ENCODE data around the gene STOML1.

The STOML1 gene

DNA sequence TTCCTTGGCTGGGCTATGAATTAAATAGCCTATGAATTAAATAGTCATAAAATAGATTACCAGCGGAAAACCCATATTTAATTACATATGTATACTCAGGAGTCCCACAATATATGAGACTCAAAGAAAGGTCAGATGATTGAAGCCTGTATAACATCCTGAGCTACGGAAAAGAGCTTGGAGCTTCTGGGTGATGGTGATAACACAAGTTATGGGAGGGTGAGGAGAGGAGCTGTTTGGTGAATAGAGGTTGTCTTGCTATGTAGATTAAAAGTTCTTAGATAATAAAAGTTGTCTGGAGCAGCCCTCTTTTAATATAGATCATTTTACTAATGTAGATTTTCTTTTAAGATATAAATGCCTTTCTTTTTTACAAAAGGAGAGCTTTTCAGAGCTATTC, 4.2 kb upstream of the STOML1 start:
- H3K27ac ChIP-seq: no peak overlapping the region
- no peak for TF ChIP-seq ZFX (IDR thresholded peaks at IDR 0.05)
- TF ChIP-seq, protein P1, sequence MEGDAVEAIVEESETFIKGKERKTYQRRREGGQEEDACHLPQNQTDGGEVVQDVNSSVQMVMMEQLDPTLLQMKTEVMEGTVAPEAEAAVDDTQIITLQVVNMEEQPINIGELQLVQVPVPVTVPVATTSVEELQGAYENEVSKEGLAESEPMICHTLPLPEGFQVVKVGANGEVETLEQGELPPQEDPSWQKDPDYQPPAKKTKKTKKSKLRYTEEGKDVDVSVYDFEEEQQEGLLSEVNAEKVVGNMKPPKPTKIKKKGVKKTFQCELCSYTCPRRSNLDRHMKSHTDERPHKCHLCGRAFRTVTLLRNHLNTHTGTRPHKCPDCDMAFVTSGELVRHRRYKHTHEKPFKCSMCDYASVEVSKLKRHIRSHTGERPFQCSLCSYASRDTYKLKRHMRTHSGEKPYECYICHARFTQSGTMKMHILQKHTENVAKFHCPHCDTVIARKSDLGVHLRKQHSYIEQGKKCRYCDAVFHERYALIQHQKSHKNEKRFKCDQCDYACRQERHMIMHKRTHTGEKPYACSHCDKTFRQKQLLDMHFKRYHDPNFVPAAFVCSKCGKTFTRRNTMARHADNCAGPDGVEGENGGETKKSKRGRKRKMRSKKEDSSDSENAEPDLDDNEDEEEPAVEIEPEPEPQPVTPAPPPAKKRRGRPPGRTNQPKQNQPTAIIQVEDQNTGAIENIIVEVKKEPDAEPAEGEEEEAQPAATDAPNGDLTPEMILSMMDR (conservative IDR thresholded peaks at IDR 0.05): no peak

DNA sequence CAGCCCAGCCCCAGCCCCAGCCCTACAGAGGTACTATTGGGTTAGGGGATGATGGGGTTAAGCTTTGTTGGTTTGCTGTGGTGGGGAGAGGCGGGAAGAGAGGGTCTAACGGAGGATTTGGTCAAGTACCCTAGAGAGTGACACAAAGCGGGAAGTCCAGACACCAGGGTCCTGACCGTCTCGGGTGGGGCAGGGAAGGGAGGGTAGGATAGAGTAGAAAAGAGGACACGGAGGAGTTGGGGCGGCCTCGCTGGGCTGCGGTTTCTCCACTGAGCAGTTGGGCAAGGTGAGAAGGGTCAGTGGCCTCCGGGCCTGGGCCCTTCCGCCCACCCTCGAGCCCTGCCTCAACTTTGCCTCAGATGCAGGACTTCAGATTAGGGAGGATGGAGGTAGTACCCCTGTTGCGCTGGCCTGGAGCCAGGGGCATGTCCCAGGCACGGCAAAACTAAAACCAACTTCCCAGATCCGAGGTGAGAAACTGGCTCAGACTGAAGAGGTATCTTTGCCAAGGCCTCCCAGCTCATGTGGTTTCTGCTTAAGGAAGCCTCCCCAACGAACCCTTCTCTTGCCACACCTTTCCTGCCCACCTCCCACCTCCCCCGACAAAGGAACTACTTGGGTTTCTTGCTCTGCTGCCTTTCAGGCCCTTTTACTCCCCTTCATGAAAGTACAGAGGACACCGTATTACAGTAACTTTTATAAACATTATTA, 3.0 kb upstream of the STOML1 start:
- TF ChIP-seq ZFX (IDR thresholded peaks at IDR 0.05): no peak
- TF ChIP-seq, protein P1 (conservative IDR thresholded peaks at IDR 0.05): no peak
- H3K27ac ChIP-seq: peak overlapping the region; percentile 70

DNA sequence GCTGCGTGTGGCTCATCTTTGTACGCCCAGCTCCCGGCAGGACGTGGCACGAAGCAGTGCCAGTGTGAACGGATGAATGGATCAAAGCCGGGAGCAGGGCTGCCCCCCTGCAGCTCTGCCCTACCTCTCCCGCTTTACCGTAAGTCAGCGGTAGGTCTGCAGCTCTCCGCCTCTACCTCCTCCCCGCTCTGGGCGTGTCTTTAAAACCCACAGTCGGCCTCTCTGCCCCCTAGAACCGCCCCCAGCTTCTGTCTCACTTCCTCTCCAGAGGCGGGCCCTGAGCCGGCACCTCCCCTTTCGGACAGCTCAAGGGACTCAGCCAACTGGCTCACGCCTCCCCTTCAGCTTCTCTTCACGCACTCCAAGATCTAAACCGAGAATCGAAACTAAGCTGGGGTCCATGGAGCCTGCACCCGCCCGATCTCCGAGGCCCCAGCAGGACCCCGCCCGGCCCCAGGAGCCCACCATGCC, 2.4 kb upstream of the STOML1 start, which contains the start of gene PML:
PML (plus strand) TSS at position 304 of the 471 bp plus-strand sequence; CDS start at position 401, 97 bp downstream.
- no peak for TF ChIP-seq ZFX (IDR thresholded peaks at IDR 0.05)
- TF ChIP-seq, protein P1 (conservative IDR thresholded peaks at IDR 0.05): no peak
- peak within 1 kb of the TSS; percentile 70 for H3K27ac ChIP-seq

DNA sequence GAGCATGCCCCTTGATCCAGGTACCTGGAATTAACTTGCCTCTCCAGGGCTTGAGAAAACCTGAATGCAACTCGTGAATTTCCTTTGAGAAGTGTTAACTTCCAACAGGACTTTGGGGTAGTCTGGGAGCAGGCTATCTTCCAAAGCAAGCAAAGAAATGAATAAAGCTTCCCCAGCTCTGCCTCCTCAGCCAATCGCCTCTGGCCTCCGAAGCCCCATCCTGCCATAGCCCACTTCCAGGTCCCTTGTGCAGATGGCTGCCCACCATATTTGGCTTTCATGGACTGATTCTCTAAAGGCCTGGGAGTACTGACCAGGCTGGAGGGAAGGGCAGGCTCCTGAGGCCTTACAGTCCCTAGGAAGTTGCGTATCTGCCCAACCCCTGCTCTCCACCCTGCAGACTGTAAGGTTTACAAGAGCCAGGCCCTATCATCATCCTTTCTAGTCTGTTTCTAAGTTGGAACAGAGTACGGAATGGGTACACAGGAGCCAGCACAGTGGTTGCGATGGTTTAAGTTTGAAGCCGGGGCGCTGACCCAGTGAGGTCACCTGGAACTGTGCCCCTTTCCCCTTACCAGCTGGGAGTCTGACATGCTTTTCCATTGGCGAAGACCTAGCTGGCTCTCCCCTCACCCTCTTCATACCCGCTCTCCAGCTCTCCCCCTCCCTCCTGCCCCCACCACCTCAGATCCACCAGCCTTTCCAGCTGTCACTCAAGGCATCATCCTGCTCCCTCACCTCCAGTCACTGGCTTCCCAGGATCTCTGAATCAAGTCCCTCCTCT, 1.3 kb upstream of the STOML1 start:
- TF ChIP-seq, protein P1 (conservative IDR thresholded peaks at IDR 0.05): no peak
- TF ChIP-seq ZFX (IDR thresholded peaks at IDR 0.05): no peak
- H3K27ac ChIP-seq: peak overlapping the region; percentile 70

DNA sequence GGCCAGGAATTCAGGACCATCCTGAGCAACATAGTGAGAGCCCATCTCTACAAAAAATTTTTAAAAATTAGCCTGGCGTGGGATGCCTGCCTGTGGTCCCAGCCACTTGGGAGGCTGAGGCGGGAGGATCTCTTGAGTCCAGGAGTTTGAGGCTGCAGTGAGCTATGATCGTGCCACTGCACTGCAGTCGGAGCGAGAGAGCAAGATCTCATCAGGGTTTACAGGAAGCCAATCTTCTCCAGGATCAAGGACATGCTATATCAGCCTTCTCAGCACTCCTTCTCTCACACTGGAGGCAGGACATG, 451 bp upstream of the STOML1 start:
- TF ChIP-seq, protein P1 (conservative IDR thresholded peaks at IDR 0.05): peak; percentile 41
- TF ChIP-seq ZFX (IDR thresholded peaks at IDR 0.05): no peak
- H3K27ac ChIP-seq: peak overlapping the region; percentile 65

DNA sequence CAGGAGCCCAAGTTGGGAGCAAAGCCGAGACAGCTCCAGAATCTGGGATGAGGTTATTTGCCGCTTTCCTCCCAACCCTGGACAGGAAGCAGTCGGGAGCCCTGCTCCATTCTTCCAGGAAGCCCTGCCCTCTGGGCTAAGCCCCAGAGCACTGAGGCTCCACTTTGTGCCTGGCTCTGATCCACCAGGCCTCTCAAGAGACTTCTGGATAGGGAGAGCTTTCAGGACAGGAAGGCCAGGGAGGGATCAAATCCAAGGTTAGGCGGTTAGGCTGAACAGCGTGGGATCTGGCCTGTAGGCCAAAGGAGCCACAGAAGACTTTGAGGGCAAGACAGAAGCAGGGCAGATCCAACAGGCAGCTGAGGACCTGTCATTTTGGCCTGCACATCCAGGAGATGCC, 835 bp downstream of the STOML1 start:
- TF ChIP-seq, protein P1 (conservative IDR thresholded peaks at IDR 0.05): no peak
- no peak for TF ChIP-seq ZFX (IDR thresholded peaks at IDR 0.05)
- peak overlapping the region; percentile 65 for H3K27ac ChIP-seq

All from C4-2B (cell line).